K562 (cell line): ENCODE data around the gene CORIN. TPM values are rescaled to one million over a fixed set of nuclear protein-coding genes. Genes with fewer than 3 reads are reported as not detected.

Source experiments
- CBFB ChIP-seq: sonication (generic); formaldehyde crosslinking; IDR thresholded peaks from 2 replicates; pipeline ENCODE4 v1.4.0; 2020; ENCODE audit warnings: mild to moderate bottlenecking, missing genetic modification reagents
- GMEB1 ChIP-seq: fragments of 250-450 bp; sonication (Bioruptor Pico); IDR thresholded peaks from 2 replicates; pipeline ENCODE4 v1.4.0; 2020; ENCODE audit warnings: mild to moderate bottlenecking
- HIVEP1 ChIP-seq: fragments of 250-450 bp; sonication (Bioruptor Pico); IDR thresholded peaks from 2 replicates; pipeline ENCODE4 v1.4.0; 2020; ENCODE audit warnings: mild to moderate bottlenecking
- MXI1 ChIP-seq: IDR thresholded peaks from 2 replicates; pipeline ENCODE4 v1.6.1; 2011; ENCODE audit warnings: low read depth, mild to moderate bottlenecking, improper control_type of control experiment, low read length
- NELFE ChIP-seq: IDR thresholded peaks from 2 replicates; pipeline ENCODE4 v1.6.1; 2011; ENCODE audit warnings: mild to moderate bottlenecking; ENCODE audit not compliant: insufficient read depth, insufficient read length
- PML ChIP-seq: IDR thresholded peaks from 2 replicates; pipeline ENCODE4 v1.6.1; 2012; ENCODE audit warnings: low read length, inconsistent platforms
- RREB1 ChIP-seq: fragments of 250-450 bp; sonication (Bioruptor Pico); IDR thresholded peaks from 2 replicates; pipeline ENCODE4 v1.4.0; 2020
- SUPT5H ChIP-seq: fragments of 450-650 bp; IDR thresholded peaks from 2 replicates; pipeline ENCODE4 v1.6.1; 2016
- ZNF165 ChIP-seq: fragments of 250-450 bp; sonication (Bioruptor Pico); IDR thresholded peaks from 2 replicates; pipeline ENCODE4 v1.4.0; 2020; ENCODE audit warnings: borderline replicate concordance
- ZNF586 ChIP-seq: fragments of 450-650 bp; formaldehyde crosslinking; conservative IDR thresholded peaks from 2 replicates; pipeline ENCODE4 v1.4.0; 2020; ENCODE audit warnings: mild to moderate bottlenecking, moderate library complexity
- ZNF75A ChIP-seq: fragments of 450-650 bp; formaldehyde crosslinking; IDR thresholded peaks from 2 replicates; pipeline ENCODE4 v1.4.0; 2020; ENCODE audit warnings: mild to moderate bottlenecking
- polyA plus RNA-seq, 8 experiments: library from polyadenylated mRNA; depleted of rRNA in 4 of 8; stranded (reverse) in 5 of 8; unstranded in 3 of 8; fragments of >200 nt; fragmentation: Nextera tagmentation in 2 of 8; fragmentation: Illumina TruSeq in 1 of 8; extraction: Ambion mirVana in 2 of 8; extraction: Trizol in 1 of 8; gene quantifications; 2 replicates each; pipeline versions ENCODE4 v1.2.1 to v1.2.3, GENCODE V29; 2011 to 2014; ENCODE audit warnings: inconsistent platforms in 1 of 8, missing spikeins in 1 of 8
- total RNA-seq, 7 experiments: library from RNA; depleted of rRNA in 6 of 7; stranded (reverse); fragments of >200 nt in 6 of 7; fragmentation: Illumina TruSeq in 2 of 7; extraction: Trizol in 2 of 7; gene quantifications; 2 replicates each; pipeline versions ENCODE4 v1.2.1 to v1.2.3, GENCODE V29; 2011 to 2021; ENCODE audit warnings: low replicate concordance in 1 of 7
- TF ChIP-seq, protein P1 (sequence below): sonication (generic); formaldehyde crosslinking; IDR thresholded peaks from 2 replicates; pipeline ENCODE4 v1.8.1; 2023; ENCODE audit warnings: mild to moderate bottlenecking, missing genetic modification reagents

The CORIN gene
- total and polyA plus RNA-seq, 9 of the 15 experiments (the other 6 are each of a cell fraction or from before 2014, with no cell fraction given): 0.04 to 0.31 (median 0.08) TPM; not detected in 4

GRCh38 chr4:47650584-47651130 lies 187.2 kb downstream of the CORIN start (continued):
- TF ChIP-seq RREB1 (CRISPR knock-in tag) (no peak), HIVEP1 (CRISPR knock-in tag) (no peak), GMEB1 (CRISPR knock-in tag) (no peak), NELFE (no peak), ZNF165 (no peak), ZNF75A (CRISPR knock-in tag) (no peak), SUPT5H (no peak), ZNF586 (CRISPR knock-in tag) (no peak), CBFB (no peak), MXI1 (no peak), PML (no peak)
- TF ChIP-seq, protein P1, sequence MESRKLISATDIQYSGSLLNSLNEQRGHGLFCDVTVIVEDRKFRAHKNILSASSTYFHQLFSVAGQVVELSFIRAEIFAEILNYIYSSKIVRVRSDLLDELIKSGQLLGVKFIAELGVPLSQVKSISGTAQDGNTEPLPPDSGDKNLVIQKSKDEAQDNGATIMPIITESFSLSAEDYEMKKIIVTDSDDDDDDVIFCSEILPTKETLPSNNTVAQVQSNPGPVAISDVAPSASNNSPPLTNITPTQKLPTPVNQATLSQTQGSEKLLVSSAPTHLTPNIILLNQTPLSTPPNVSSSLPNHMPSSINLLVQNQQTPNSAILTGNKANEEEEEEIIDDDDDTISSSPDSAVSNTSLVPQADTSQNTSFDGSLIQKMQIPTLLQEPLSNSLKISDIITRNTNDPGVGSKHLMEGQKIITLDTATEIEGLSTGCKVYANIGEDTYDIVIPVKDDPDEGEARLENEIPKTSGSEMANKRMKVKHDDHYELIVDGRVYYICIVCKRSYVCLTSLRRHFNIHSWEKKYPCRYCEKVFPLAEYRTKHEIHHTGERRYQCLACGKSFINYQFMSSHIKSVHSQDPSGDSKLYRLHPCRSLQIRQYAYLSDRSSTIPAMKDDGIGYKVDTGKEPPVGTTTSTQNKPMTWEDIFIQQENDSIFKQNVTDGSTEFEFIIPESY (CRISPR knock-in tag): no peak
